Embryonic facial prominence (tissue), 1 donor: ENCODE data around the gene STARD3.
"Not testable (repeated sequence)": the region's sequence is repeated elsewhere in the genome, so short reads cannot be mapped to it uniquely, and the experiment has no call there.

Experiments
- DNase-seq: peaks from one replicate; pipeline ENCODE4 v3.0.0-alpha.2; 2016; ENCODE audit errors: extremely low spot score

STARD3 gene

GRCh38 chr17:39695089-39695474, 58.1 kb downstream of the STARD3 start:
- no peak for DNase-seq

GRCh38 chr17:39696731-39697130, 59.8 kb downstream of the STARD3 start:
- no peak for DNase-seq

- no peak for DNase-seq
These were observed 61.0 kb downstream of the STARD3 start for GRCh38 chr17:39697961-39698360.

- not testable (repeated sequence) for DNase-seq
These were observed 62.3 kb downstream of the STARD3 start for GRCh38 chr17:39699157-39699817.

- peak; percentile 78 for DNase-seq
These were observed 62.8 kb downstream of the STARD3 start, which contains the start of gene ERBB2 for GRCh38 chr17:39699818-39700147. TSS of gene ERBB2 (plus strand) at chr17:39700064. CDS start at chr17:39700239, 175 bp downstream.

GRCh38 chr17:39700148-39700987, 63.4 kb downstream of the STARD3 start:
- DNase-seq = peak; percentile 67

GRCh38 chr17:39701012-39701783, 64.3 kb downstream of the STARD3 start:
- DNase-seq = no peak

- DNase-seq = no peak
These were observed 65.0 kb downstream of the STARD3 start for GRCh38 chr17:39701784-39702422.

GRCh38 chr17:39702901-39703893, 66.3 kb downstream of the STARD3 start:
- no peak for DNase-seq

- DNase-seq = no peak
These were observed 67.0 kb downstream of the STARD3 start for GRCh38 chr17:39703913-39704312.

GRCh38 chr17:39704821-39705551, 68.0 kb downstream of the STARD3 start:
- DNase-seq = no peak

- DNase-seq = no peak
These were observed 68.9 kb downstream of the STARD3 start for GRCh38 chr17:39705786-39706348.

GRCh38 chr17:39706383-39706782, 69.4 kb downstream of the STARD3 start:
- no peak for DNase-seq

- no peak for DNase-seq
These were observed 70.0 kb downstream of the STARD3 start for GRCh38 chr17:39706921-39707337.

- DNase-seq = no peak
These were observed 72.5 kb downstream of the STARD3 start for GRCh38 chr17:39709319-39709997.

- no peak for DNase-seq
These were observed 73.3 kb downstream of the STARD3 start for GRCh38 chr17:39709998-39710964.

- DNase-seq = not testable (repeated sequence)
These were observed 74.1 kb downstream of the STARD3 start for GRCh38 chr17:39711071-39711470.

- no peak for DNase-seq
These were observed 74.9 kb downstream of the STARD3 start for GRCh38 chr17:39711851-39712250.
